SU-DHL-6 (cell line): ENCODE data around the gene KLF15.

ENCODE experiments used
- H2AFZ ChIP-seq: fragments of 200-600 bp; sonication (generic); 2 replicates; pipeline ENCODE4 v1.6.1; 2014; ENCODE audit warnings: low read depth, mild to moderate bottlenecking, moderate library complexity, mixed read lengths, antibody characterized with exemption, low read length; ENCODE audit not compliant: severe bottlenecking
- H3F3A ChIP-seq: fragments of 200-600 bp; shearing (Covaris generic); 2 replicates; pipeline ENCODE4 v1.6.0; 2016; ENCODE audit warnings: antibody characterized with exemption, mild to moderate bottlenecking; ENCODE audit not compliant: insufficient read depth
- H3K27ac ChIP-seq: fragments of 200-600 bp; sonication (generic); 2 replicates; pipeline ENCODE4 v1.5.1; 2016; ENCODE audit warnings: low read depth, mild to moderate bottlenecking, low read length, moderate library complexity, mixed read lengths
- H3K27me3 ChIP-seq: fragments of 200-600 bp; sonication (generic), shearing (Covaris generic); 2 replicates; pipeline ENCODE4 v1.6.0; 2014; ENCODE audit warnings: mild to moderate bottlenecking, low read length
- H3K36me3 ChIP-seq: fragments of 200-600 bp; sonication (generic); 2 replicates; pipeline ENCODE4 v1.6.1; 2014; ENCODE audit warnings: mild to moderate bottlenecking, low read length, mixed read lengths
- H3K4me2 ChIP-seq: fragments of 300-600, 200-600 bp; shearing (Covaris generic), sonication (generic); 2 replicates; pipeline ENCODE4 v1.6.0; 2014; ENCODE audit warnings: low read length, low read depth, mild to moderate bottlenecking; ENCODE audit not compliant: poor library complexity, severe bottlenecking
- H3K4me3 ChIP-seq: fragments of 200-600 bp; sonication (generic); 2 replicates; pipeline ENCODE4 v1.5.1; 2014; ENCODE audit warnings: antibody characterized with exemption, low read length, mild to moderate bottlenecking, mixed read lengths; ENCODE audit not compliant: insufficient read depth, poor library complexity, severe bottlenecking
- H3K79me2 ChIP-seq: fragments of 200-600 bp; sonication (generic); 2 replicates; pipeline ENCODE4 v1.6.1; 2014; ENCODE audit warnings: mild to moderate bottlenecking, low read length, moderate library complexity; ENCODE audit not compliant: insufficient read depth
- H3K9ac ChIP-seq: fragments of 200-600 bp; sonication (generic); 2 replicates; pipeline ENCODE4 v1.7.0; 2014; ENCODE audit warnings: mild to moderate bottlenecking, low read length
- H3K9me2 ChIP-seq: fragments of 200-600 bp; sonication (generic); replicated peaks from 2 replicates; pipeline ENCODE4 v1.6.1; 2014; ENCODE audit warnings: low read length; ENCODE audit not compliant: insufficient read depth
- H3K9me3 ChIP-seq: fragments of 200-600 bp; sonication (generic); 2 replicates; pipeline ENCODE4 v1.6.1; 2014; ENCODE audit warnings: low read length, mixed read lengths; ENCODE audit not compliant: insufficient read depth
- H4K20me1 ChIP-seq: fragments of 200-600 bp; sonication (generic); 2 replicates; pipeline ENCODE4 v1.6.1; 2014; ENCODE audit warnings: low read depth, mild to moderate bottlenecking, antibody characterized with exemption, low read length, moderate library complexity, mixed read lengths
- CTCF ChIP-seq: fragments of 200-600 bp; sonication (generic); IDR thresholded peaks from one replicate; pipeline ENCODE4 v1.5.1; 2017; ENCODE audit warnings: antibody characterized with exemption, mild to moderate bottlenecking, low read length, moderate library complexity; ENCODE audit not compliant: insufficient read depth, poor library complexity, severe bottlenecking
- EZH2phosphoT487 ChIP-seq: fragments of 200-600 bp; sonication (generic), shearing (Covaris generic); conservative IDR thresholded peaks from 2 replicates; pipeline ENCODE4 v1.6.1; 2018; ENCODE audit warnings: mild to moderate bottlenecking, antibody characterized with exemption, low read length, moderate library complexity, mixed read lengths

The KLF15 gene

GRCh38 chr3:126391631-126392030 lies 34.4 kb upstream of the KLF15 start:
- H3F3A ChIP-seq: no peaks in the 10 kb centered on the region
- H3K9me3 ChIP-seq: no peaks in the 10 kb centered on the region
- H2AFZ ChIP-seq: no peak overlapping the region
- H3K9me2 ChIP-seq: no peaks in the 10 kb centered on the region
- no peak overlapping the region for H3K27ac ChIP-seq
- H3K79me2 ChIP-seq: no peaks in the 10 kb centered on the region
- no peaks in the 10 kb centered on the region for H3K27me3 ChIP-seq
- H3K9ac ChIP-seq: no peak overlapping the region
- no peak for TF ChIP-seq EZH2phosphoT487
- no peak for TF ChIP-seq CTCF
- no peak overlapping the region for H3K4me2 ChIP-seq
- no peaks in the 10 kb centered on the region for H4K20me1 ChIP-seq
- H3K4me3 ChIP-seq: no peak overlapping the region
- no peaks in the 10 kb centered on the region for H3K36me3 ChIP-seq

DNA sequence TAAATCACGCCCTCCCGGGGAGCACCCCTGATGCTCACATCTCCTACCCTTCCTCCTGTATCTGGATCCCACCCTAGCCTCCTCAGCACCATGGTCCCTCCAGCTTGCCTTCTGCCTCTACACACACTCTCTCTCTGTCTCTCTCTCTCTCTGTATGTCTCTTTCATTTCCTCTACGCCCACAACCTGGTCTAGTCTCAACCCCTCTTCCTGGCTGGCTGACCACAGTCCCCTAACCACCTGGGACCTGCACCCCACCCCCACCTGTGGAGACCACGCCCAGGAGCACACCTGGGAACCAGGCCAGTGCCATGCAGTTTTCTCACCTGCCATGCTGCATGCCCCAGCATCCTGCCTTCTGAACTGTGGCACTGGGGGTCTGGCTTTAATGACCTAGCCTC lies 33.5 kb upstream of the KLF15 start:
- Histone ChIP-seq H3K4me3 (no peak overlapping the region), H4K20me1 (no peaks in the 10 kb centered on the region), H3K79me2 (no peaks in the 10 kb centered on the region), H3F3A (no peaks in the 10 kb centered on the region), H3K9me3 (no peaks in the 10 kb centered on the region), H3K27me3 (no peaks in the 10 kb centered on the region), H3K27ac (no peak overlapping the region), H3K9me2 (no peaks in the 10 kb centered on the region), H3K9ac (no peak overlapping the region), H3K36me3 (no peaks in the 10 kb centered on the region), H2AFZ (no peak overlapping the region), H3K4me2 (no peak overlapping the region)
- TF ChIP-seq EZH2phosphoT487 (no peak), CTCF (no peak)

GRCh38 chr3:126390201-126390600 lies 33.0 kb upstream of the KLF15 start:
- Histone ChIP-seq H3K9ac (no peak overlapping the region), H3F3A (no peaks in the 10 kb centered on the region), H3K9me3 (no peaks in the 10 kb centered on the region), H3K9me2 (no peaks in the 10 kb centered on the region), H4K20me1 (no peaks in the 10 kb centered on the region), H3K4me2 (no peak overlapping the region), H3K4me3 (no peak overlapping the region), H3K27me3 (no peaks in the 10 kb centered on the region), H3K36me3 (no peaks in the 10 kb centered on the region), H3K27ac (no peak overlapping the region), H3K79me2 (no peaks in the 10 kb centered on the region), H2AFZ (no peak overlapping the region)
- TF ChIP-seq CTCF (no peak), EZH2phosphoT487 (no peak)

DNA sequence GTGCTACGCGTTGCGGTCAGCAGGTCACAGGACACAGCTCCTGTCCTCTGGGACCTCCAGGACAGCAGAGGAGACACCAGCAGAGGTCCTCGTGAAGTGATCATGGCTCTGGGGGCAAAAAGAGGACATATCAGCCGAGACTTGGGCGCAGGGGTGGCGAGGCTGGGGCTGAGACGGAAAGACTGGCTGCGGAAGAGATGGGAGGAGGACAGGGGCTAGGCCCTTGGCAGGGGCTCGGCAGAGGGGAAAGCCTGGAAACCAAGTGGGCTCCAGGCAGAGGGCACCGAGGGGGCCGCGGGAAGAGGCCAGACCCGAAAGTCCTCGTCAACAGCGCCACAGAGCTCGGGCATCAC lies 32.6 kb upstream of the KLF15 start:
- no peak for TF ChIP-seq EZH2phosphoT487
- no peak for TF ChIP-seq CTCF
- Histone ChIP-seq H3K27me3 (no peaks in the 10 kb centered on the region), H3K4me2 (no peak overlapping the region), H4K20me1 (no peaks in the 10 kb centered on the region), H3F3A (no peaks in the 10 kb centered on the region), H2AFZ (no peak overlapping the region), H3K9ac (no peak overlapping the region), H3K36me3 (no peaks in the 10 kb centered on the region), H3K27ac (no peak overlapping the region), H3K9me3 (no peaks in the 10 kb centered on the region), H3K4me3 (no peak overlapping the region), H3K9me2 (no peaks in the 10 kb centered on the region), H3K79me2 (no peaks in the 10 kb centered on the region)
